ENCODE measurements around the gene CACNB1.

CACNB1 gene

GRCh38 chr17:39197380-39198185 is at the start of gene CACNB1:
TSS of gene CACNB1 (minus strand) at chr17:39197669. CDS start at chr17:39197495, 174 bp downstream.
- in situ Hi-C loops (cut with MboI; ENCODE audit: low sequenced_read_pairs), result no loop called here

GRCh38 chr17:39246274-39246673 is 48.8 kb upstream of the CACNB1 start:
- in situ Hi-C loops (cut with MboI; ENCODE audit: low sequenced_read_pairs), result no loop called here

DNA sequence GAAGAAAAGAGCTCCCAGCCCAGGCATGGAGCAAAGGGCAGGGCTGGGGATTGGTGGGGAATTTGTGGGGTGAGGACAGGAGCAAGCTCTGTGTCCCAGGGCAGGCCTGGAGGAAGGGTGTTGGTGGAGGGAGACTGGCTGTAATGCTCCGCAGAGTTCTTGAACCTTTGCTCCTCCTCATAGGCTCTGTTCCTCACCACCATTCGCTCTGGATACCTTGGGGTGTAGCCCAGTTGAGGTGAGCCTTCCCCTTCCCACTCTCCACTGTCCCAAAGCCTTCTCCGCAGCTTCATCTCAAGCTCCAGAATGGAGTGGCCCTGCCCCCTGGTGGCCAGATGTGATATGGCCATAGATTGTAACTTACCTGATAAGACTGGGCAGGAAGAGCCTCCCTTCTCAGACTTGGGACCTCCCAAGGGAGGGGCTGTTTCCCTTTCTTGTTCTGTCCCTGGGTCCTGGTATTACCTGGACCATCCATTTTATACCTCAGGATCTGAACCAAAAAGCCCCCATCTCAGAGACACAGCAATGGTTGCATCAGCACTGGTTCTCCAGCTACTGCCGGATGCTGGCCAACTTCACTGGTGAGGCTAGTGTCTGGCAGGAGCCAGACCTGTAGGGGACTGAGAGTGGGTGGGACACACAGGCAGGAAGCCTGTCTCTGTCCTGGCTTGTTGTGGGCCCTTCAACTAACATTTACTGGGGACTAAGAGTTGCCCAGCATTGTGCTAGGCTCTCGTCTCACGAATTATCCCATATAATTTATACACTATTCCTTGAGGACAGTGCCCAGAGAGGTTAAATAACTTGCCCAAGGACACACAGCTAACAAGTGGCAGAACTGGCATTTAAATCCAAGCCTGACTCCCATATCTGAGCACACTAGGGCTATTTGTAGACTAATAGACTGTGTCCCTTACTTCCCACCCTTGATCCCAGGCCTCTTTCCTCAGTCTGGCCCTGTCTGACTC is 47.4 kb upstream of the CACNB1 start:
- in situ Hi-C loops (cut with MboI; ENCODE audit: low sequenced_read_pairs), result no loop called here

DNA sequence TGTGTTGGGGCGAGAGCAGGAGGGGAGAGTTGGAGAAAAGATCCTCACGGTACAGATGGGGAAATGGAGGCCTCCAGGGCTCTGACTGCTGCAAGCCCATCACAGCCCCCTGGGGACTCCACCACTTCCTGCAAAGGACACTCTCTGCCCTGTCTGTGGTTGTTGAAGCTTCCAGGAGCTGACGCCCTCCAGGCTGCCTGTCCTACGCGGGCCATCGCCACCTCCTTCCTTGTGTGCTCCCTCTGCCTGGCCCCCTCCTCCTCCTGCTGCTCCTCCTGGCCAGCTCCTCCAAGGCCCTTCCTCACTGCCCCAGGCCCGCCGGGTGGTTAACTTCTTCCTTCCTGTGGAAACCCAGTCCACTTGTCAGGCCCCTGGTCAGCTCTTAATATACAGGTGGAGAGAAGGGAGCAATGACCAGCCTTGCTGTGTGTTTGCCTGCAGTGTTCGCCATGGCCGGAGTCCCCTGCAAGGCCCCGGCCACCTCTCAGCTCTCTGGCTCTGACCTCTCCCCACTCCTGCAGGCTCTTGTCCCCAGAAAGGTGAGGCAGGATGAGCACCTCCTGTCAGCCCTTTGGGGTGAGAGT is 46.6 kb upstream of the CACNB1 start:
- in situ Hi-C loops (cut with MboI; ENCODE audit: low sequenced_read_pairs), result no loop called here

DNA sequence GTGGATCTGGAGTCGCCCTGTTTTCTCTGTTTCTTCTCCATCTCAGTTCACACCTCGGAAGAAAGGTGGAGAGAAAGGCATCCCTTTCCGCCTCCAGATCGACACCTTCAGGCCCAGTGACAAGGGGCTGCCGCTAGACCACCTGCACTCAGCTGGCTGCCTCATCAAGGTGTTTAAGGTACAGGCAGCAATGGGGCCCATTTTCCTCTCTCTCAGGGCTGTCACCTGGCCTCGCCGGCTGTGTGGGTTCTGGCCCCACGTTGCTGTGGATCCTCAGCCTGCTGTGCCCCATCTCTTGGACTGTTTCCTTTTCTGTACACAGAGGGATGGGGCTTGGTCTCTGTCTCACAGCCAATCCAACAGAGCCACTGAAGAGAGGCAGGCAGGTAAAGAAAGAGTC is 45.7 kb upstream of the CACNB1 start:
- in situ Hi-C loops (cut with MboI; ENCODE audit: low sequenced_read_pairs), result no loop called here

GRCh38 chr17:39240631-39241030 is 43.2 kb upstream of the CACNB1 start:
- in situ Hi-C loops (cut with MboI; ENCODE audit: low sequenced_read_pairs), result no loop called here

- in situ Hi-C loops (cut with MboI; ENCODE audit: low sequenced_read_pairs), result no loop called here
Measured at GRCh38 chr17:39239640-39240314, 42.3 kb upstream of the CACNB1 start.

DNA sequence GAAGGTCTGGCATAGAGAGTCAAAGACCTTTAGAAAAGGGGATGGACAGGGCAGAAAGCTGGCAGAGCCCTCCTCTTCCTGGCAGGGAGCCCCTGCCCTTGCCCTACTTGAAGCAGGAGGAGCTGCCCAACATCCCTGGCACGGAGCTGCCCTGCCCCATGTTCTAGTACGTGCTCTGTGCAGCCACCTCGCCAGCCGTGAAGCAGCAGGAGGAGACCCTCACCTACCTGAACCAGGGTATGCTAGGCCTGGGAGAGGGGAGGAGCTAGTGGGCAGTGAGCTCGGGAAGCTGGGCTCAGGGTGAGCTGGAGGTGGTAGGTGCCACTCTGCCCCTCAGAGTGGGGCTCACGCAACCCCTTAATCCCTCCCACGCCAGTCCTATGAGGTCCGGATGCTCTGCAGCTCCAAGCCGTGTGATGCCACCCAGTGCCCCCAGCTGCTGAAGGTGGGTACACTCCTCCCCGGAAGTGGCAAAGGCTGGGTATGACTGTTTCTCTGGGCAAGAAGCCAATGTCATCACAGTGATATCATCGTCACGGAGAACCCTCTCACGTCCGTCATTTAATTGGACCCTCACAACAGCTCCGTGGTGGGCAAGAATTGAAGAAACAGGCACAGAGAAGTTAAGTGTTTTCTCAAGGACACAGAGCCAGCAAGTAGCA is 41.0 kb upstream of the CACNB1 start:
- in situ Hi-C loops (cut with MboI; ENCODE audit: low sequenced_read_pairs), result no loop called here

GRCh38 chr17:39237586-39237985 is 40.1 kb upstream of the CACNB1 start:
- in situ Hi-C loops (cut with MboI; ENCODE audit: low sequenced_read_pairs), result no loop called here

- in situ Hi-C loops (cut with MboI; ENCODE audit: low sequenced_read_pairs), result no loop called here
Measured at GRCh38 chr17:39236981-39237441, 39.5 kb upstream of the CACNB1 start.

DNA sequence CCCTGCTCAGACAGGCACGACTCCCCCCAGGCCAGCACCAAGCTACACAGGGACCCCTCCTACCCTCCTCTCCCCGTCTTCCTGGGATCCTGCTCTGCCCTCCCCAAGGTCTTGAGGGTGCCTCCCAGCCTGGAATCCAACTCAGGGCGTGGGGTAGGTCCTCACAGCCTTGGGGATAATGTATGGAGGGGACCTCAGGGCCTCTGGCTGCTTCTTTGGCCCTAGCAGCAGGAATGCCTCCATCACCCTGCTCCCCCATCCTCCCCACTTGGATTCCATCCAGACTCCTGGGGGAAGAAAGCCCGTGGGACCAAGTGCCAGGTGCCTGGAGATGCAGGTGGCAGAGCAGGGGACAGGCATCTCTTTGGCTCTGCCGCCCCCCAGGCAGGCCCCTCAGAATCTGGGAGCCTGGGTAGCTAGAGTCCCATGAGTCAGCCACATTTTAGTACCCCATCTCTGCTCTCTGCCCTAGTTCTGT is 39.0 kb upstream of the CACNB1 start:
- in situ Hi-C loops (cut with MboI; ENCODE audit: low sequenced_read_pairs), result no loop called here

- in situ Hi-C loops (cut with MboI; ENCODE audit: low sequenced_read_pairs), result no loop called here
Measured at GRCh38 chr17:39235555-39236449, 38.3 kb upstream of the CACNB1 start.

- in situ Hi-C loops (cut with MboI; ENCODE audit: low sequenced_read_pairs), result no loop called here
Measured at GRCh38 chr17:39231591-39232551, 34.4 kb upstream of the CACNB1 start.

GRCh38 chr17:39231091-39231561 is 33.7 kb upstream of the CACNB1 start:
- in situ Hi-C loops (cut with MboI; ENCODE audit: low sequenced_read_pairs), result no loop called here

DNA sequence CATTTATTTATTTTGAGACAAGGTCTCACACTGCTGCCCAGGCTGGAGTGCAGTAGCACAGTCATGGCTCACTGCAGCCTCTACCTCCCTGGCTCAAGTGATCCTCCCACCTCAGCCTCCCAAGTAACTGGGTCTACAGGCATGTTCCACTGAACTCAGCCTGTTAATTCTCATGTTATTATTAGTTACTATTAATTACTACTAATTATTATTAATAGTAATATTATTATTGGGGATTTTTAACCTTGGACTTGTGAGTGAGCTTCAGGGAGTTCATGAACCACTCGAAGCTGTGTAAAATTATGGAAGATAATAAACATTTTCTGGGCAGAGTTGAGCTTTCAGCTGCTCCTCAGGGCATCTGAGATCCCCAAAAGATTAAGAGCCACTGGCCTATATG is 32.9 kb upstream of the CACNB1 start:
- in situ Hi-C loops (cut with MboI; ENCODE audit: low sequenced_read_pairs), result no loop called here

DNA sequence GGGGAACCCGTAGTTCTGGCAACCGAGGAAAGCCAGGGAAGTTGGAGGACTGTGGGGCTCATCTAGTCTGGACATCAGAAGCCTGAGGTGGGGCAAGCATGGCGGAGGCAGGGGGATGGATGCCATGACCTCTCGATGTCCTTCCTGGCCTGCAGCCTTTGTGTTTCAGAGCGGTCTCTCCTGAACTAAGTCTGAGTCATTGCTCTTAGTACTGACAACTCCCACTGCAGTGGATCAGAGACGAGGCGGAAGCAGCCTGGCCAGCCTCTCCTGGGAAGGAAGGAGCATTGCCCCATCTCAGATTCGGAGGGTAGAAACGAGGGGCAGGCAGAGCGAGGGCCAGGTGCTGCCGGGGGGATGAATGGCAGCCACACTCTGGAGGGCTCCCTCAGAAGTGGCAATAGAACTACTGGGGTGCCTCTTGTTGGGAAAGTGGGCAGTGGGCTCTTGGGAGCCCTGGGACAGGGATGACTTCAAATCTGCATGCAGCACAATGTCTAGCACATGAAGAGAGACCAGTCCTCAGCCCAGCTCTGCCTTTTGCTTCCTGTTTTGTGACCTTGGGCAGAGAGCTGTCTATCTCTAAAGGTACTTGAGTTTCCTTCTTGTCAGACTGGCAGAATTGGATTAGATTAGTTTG is 31.9 kb upstream of the CACNB1 start:
- in situ Hi-C loops (cut with MboI; ENCODE audit: low sequenced_read_pairs), result no loop called here

DNA sequence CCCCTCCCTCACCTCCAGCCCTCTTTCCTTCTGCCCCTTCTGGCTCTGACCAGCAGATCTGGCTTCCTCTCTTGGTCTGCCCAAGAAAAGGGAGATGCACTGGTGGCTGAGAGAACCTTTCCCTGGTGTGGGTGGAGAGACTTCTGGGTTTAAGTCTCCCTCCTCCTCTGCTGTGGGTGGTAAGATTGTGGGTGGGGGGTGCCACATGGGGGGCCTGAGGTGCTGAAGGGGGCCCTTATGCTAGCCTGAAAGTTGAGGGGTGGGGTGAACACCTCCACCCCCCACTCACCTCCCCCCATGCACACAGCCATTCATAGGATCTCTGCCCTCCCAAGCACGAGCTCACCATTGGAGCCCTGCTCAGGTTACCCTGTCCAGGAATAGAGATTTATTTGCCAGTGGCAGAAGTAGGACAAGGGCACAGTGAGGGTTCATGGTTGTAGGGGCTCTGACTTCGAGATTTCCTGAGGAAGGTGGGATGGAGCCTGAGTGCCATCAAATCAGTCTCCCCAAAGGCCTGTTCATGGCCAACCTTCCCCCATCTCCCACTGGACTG is 30.0 kb upstream of the CACNB1 start:
- in situ Hi-C loops (cut with MboI; ENCODE audit: low sequenced_read_pairs), result no loop called here

Measured in HL-60/S4 treated with phorbol 12-myristate 13-acetate at 8.2 ng/mL for 4 days and 3 days (cell line).